Measurements from ENCODE around the gene TMEM17.

DNA sequence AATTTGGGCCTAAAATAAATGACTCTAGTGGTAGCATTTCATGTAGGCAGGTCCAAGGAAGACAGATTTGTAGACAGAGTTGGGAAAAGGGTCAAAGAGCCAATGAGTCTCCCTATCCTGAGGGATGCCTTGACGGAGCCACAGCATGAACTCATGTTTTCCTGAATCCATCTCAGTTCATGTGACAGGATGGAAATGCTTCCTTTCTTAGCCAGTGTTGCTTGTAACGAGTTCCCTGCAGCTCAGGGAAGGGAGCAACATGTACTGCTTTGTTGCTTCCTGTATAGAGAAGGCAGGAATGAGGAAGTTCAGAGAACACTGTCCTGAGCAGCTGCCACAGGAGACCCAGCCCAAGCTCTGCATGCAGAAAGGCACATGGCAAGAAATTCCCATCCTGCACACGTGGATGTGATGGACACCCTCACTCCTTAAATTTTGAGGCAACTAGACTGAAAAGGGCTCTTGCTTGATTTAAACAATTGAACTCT is 27.9 kb downstream of the TMEM17 start:
- TF ChIP-seq ELF4 (CRISPR knock-in tag; IDR thresholded peaks at IDR 0.05; ENCODE audit: borderline replicate concordance) (no peak), TCF7 (IDR thresholded peaks at IDR 0.05; ENCODE audit: low read depth) (no peak), BRD4 (CRISPR knock-in tag; IDR thresholded peaks at IDR 0.05) (no peak), CTCF (CRISPR knock-in tag; IDR thresholded peaks at IDR 0.05) (no peak), SNAPC4 (CRISPR knock-in tag; IDR thresholded peaks at IDR 0.05) (no peak), ZKSCAN1 (IDR thresholded peaks at IDR 0.05; ENCODE audit: low read length) (no peak), RELA (CRISPR knock-in tag; IDR thresholded peaks at IDR 0.05) (no peak), BRF2 (CRISPR knock-in tag; IDR thresholded peaks at IDR 0.05) (no peak), U2AF1 (optimal IDR thresholded peaks at IDR 0.05; ENCODE audit: low read depth, low read length) (no peak), ETV6 (CRISPR knock-in tag; conservative IDR thresholded peaks at IDR 0.05) (no peak), ADNP (CRISPR knock-in tag; IDR thresholded peaks at IDR 0.05) (no peak)
- TF ChIP-seq, protein P1, sequence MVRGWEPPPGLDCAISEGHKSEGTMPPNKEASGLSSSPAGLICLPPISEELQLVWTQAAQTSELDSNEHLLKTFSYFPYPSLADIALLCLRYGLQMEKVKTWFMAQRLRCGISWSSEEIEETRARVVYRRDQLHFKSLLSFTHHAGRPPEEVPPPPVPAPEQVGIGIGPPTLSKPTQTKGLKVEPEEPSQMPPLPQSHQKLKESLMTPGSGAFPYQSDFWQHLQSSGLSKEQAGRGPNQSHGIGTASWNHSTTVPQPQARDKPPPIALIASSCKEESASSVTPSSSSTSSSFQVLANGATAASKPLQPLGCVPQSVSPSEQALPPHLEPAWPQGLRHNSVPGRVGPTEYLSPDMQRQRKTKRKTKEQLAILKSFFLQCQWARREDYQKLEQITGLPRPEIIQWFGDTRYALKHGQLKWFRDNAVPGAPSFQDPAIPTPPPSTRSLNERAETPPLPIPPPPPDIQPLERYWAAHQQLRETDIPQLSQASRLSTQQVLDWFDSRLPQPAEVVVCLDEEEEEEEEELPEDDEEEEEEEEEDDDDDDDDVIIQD (CRISPR knock-in tag; IDR thresholded peaks at IDR 0.05; ENCODE audit: low read depth): peak; percentile 93
